ENCODE results near the gene ENOX2.
"Not testable (repeated sequence)": the region's sequence is repeated elsewhere in the genome, so short reads cannot be mapped to it uniquely, and the experiment has no call there.

DNA sequence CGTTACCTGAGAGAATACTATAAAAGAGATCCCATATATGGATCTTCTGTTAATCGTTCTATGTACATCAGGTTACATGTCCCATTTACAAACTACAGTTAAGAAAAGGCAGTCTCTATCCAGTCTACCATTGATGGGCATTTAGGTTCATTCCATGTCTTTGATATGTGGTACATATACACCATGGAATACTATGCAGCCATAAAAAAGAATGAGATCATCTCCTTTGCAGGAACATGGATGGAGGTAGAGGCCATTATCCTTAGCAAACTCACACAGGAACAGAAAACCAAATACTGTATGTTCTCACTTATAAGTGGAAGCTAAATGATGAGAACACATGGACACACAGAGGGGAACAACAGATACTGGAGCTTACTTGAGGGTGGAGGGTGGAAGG, 111.1 kb downstream of the ENOX2 start:
- TF ChIP-seq POLR2A, EP300, POLR2AphosphoS5 (IDR thresholded peaks at IDR 0.05): not testable (repeated sequence)
- TF ChIP-seq, protein P1, sequence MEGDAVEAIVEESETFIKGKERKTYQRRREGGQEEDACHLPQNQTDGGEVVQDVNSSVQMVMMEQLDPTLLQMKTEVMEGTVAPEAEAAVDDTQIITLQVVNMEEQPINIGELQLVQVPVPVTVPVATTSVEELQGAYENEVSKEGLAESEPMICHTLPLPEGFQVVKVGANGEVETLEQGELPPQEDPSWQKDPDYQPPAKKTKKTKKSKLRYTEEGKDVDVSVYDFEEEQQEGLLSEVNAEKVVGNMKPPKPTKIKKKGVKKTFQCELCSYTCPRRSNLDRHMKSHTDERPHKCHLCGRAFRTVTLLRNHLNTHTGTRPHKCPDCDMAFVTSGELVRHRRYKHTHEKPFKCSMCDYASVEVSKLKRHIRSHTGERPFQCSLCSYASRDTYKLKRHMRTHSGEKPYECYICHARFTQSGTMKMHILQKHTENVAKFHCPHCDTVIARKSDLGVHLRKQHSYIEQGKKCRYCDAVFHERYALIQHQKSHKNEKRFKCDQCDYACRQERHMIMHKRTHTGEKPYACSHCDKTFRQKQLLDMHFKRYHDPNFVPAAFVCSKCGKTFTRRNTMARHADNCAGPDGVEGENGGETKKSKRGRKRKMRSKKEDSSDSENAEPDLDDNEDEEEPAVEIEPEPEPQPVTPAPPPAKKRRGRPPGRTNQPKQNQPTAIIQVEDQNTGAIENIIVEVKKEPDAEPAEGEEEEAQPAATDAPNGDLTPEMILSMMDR (IDR thresholded peaks at IDR 0.05): not testable (repeated sequence)

All from stomach (tissue), 4 donors.